GM23248 (cell line): ENCODE measurements around the gene FOXO1.

Experiments
- EZH2 ChIP-seq: fragments of 200-600 bp; sonication (generic); IDR thresholded peaks from 2 replicates; pipeline ENCODE4 v1.6.1; 2018; ENCODE audit warnings: antibody characterized with exemption, mild to moderate bottlenecking; ENCODE audit not compliant: insufficient read depth, poor library complexity, severe bottlenecking
- EZH2phosphoT487 ChIP-seq: fragments of 200-600 bp; sonication (generic); IDR thresholded peaks from 2 replicates; pipeline ENCODE4 v1.6.1; 2018; ENCODE audit warnings: antibody characterized with exemption, moderate library complexity, mild to moderate bottlenecking, low read depth; ENCODE audit not compliant: insufficient read depth

GRCh38 chr13:40591091-40591490 lies 75.3 kb downstream of the FOXO1 start:
- TF ChIP-seq EZH2phosphoT487 (no peak), EZH2 (no peak)
